Activated CD8-positive, alpha-beta T cell treated with anti-CD3 and anti-CD28 coated beads for 36 hours (primary cell): ENCODE measurements around the gene ASS1. TPM values are rescaled to one million over a fixed set of nuclear protein-coding genes. Genes with fewer than 3 reads are reported as not detected.

ENCODE experiments used
- ATAC-seq: fragments of 200-7000 bp; cut with Tn5 transposase; one replicate; pipeline ENCODE4 v1.10.0; 2021; ENCODE audit warnings: mild to moderate bottlenecking, moderate library complexity
- CTCF ChIA-PET: fragments of 350-600 bp; sonication (Branson Sonifier 250); formaldehyde crosslinking; loops from one replicate; lab custom pipeline; 2021; ENCODE audit warnings: antibody characterized with exemption; lab: Charles Lee
- POLR2A ChIA-PET: fragments of 350-600 bp; sonication (Branson Sonifier 250); formaldehyde crosslinking; loops from one replicate; lab custom pipeline; 2021; ENCODE audit warnings: antibody characterized with exemption; lab: Charles Lee
- DNase-seq: peaks from one replicate; pipeline ENCODE4 v3.0.0-alpha.2; 2020
- H3K27ac Mint-ChIP-seq: one replicate; pipeline ENCODE4 v1.8.0; 2021; ENCODE audit warnings: mild to moderate bottlenecking, mixed read lengths
- H3K27me3 Mint-ChIP-seq: one replicate; pipeline ENCODE4 v1.8.0; 2021; ENCODE audit warnings: mixed read lengths
- H3K36me3 Mint-ChIP-seq: one replicate; pipeline ENCODE4 v1.8.0; 2021; ENCODE audit warnings: low read depth, mixed read lengths
- H3K4me1 Mint-ChIP-seq: one replicate; pipeline ENCODE4 v1.8.0; 2021; ENCODE audit warnings: low read depth, mixed read lengths
- H3K4me3 Mint-ChIP-seq: one replicate; pipeline ENCODE4 v1.8.0; 2021; ENCODE audit warnings: mild to moderate bottlenecking, moderate library complexity, mixed read lengths
- H3K9me3 Mint-ChIP-seq: one replicate; pipeline ENCODE4 v1.8.0; 2021; ENCODE audit warnings: mixed read lengths
- intact Hi-C: fragments of 100-400 bp; cut with micrococcal nuclease; formaldehyde crosslinking; loops from one replicate; pipeline ENCODE4 v1.10.0; 2022
- total RNA-seq, 2 experiments: library from RNA; stranded (reverse); gene quantifications; one replicate each; pipeline ENCODE4 v1.2.3, GENCODE V29; 2021
- TF ChIP-seq, protein P1 (sequence below): fragments of 200-600 bp; IDR thresholded peaks from one replicate; pipeline ENCODE4 v1.8.0; 2022; ENCODE audit warnings: antibody characterized with exemption, mild to moderate bottlenecking

Gene ASS1
- total RNA-seq, 2 experiments from 2014 or later, result 9.8 to 11.5 TPM

DNA sequence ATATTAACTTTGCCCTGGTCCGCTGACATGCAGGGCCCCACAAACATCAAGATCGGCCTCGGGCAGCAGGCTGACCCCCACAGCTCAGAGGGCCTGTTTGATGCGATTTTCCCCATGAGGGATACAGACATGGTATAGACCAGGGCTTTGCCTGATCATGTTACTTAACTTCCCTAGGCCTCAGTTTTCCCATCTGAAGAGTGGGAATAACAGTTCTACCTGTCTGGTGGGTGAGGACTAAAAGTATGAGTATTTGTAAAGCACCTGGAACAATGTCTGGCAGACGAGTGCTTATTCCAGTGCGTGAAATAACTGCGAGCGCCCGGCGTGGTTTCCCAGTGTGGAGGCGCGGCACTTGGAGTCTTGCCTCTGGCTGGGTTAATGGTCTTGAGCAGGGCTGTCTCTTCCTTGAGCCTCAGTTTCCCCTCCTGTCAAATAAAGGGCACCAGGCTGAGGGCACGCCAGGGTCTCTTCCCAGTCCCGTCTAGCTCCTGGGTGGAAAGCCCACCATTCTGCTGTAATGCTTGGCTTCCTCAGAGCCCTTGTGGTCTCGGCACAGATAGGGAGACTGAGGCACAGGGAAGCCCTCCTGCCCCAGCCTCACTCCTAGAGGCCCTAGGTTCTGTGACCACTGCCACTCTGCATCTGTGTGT, 47.2 kb downstream of the ASS1 start:
- no peak overlapping the region for H3K27ac Mint-ChIP-seq
- peaks cover 8% of the 10 kb centered on the region for H3K27me3 Mint-ChIP-seq
- POLR2A ChIA-PET, result no interaction called here
- ATAC-seq (no peak), DNase-seq (no peak)
- H3K36me3 Mint-ChIP-seq, result no peaks in the 10 kb centered on the region
- TF ChIP-seq, protein P1, sequence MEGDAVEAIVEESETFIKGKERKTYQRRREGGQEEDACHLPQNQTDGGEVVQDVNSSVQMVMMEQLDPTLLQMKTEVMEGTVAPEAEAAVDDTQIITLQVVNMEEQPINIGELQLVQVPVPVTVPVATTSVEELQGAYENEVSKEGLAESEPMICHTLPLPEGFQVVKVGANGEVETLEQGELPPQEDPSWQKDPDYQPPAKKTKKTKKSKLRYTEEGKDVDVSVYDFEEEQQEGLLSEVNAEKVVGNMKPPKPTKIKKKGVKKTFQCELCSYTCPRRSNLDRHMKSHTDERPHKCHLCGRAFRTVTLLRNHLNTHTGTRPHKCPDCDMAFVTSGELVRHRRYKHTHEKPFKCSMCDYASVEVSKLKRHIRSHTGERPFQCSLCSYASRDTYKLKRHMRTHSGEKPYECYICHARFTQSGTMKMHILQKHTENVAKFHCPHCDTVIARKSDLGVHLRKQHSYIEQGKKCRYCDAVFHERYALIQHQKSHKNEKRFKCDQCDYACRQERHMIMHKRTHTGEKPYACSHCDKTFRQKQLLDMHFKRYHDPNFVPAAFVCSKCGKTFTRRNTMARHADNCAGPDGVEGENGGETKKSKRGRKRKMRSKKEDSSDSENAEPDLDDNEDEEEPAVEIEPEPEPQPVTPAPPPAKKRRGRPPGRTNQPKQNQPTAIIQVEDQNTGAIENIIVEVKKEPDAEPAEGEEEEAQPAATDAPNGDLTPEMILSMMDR, result no peak
- H3K9me3 Mint-ChIP-seq, result peaks cover 9% of the 10 kb centered on the region
- no peak overlapping the region for H3K4me3 Mint-ChIP-seq
- CTCF ChIA-PET, result no interaction called here
- intact Hi-C loops, result no loop called here
- no peaks in the 10 kb centered on the region for H3K4me1 Mint-ChIP-seq

DNA sequence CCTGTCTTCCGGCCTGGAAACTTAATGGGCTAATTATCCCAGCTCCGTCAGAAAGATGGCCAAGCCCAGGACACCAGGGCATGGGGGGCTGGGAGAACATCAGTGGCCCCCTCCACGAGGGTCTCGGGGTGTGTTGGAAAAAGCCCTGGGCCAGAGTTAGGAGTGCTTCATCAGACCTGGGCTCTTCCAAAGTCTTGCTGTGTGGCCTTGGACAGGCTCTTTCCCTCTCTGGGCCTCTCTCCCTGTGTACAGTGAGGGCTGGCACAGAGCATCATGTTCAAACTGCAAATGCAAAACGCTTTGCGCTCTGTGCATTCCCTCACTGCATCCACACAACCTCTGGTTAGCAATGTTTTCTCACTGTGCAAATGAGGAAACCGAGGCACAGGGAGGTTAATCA, 48.3 kb downstream of the ASS1 start:
- intact Hi-C loops, result no loop called here
- DNase-seq, result no peak
- no peak for ATAC-seq
- H3K4me1 Mint-ChIP-seq, result no peaks in the 10 kb centered on the region
- no peak overlapping the region for H3K27ac Mint-ChIP-seq
- H3K4me3 Mint-ChIP-seq, result no peak overlapping the region
- ChIA-PET POLR2A (no interaction called here), CTCF (no interaction called here)
- no peaks in the 10 kb centered on the region for H3K36me3 Mint-ChIP-seq
- H3K9me3 Mint-ChIP-seq, result peaks cover 9% of the 10 kb centered on the region
- H3K27me3 Mint-ChIP-seq, result peaks cover 8% of the 10 kb centered on the region
- TF ChIP-seq, protein P1, result no peak

DNA sequence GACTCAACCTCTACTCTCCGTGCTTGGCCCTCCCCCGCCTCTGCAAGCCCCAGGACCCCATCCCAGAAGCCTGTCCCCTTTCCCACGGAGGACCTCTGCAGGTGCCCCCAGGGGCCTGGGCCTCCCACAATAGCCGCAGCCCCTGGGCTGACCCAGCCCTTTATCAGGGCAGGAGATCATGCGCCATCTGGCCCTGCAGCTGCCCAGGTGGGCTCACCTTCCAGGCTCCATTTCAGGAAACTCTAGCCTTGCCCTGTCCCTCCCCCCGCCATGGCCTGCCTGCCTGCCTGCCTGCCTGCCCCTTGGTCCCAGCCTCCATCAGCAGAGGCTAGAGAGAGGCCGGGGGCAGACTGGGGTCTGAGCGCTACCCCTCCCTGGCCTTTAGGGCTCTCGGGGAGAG, 48.7 kb downstream of the ASS1 start:
- Mint-ChIP-seq H3K36me3 (no peaks in the 10 kb centered on the region), H3K4me1 (no peaks in the 10 kb centered on the region), H3K4me3 (no peak overlapping the region), H3K27ac (no peak overlapping the region), H3K27me3 (peaks cover 8% of the 10 kb centered on the region), H3K9me3 (peaks cover 9% of the 10 kb centered on the region)
- TF ChIP-seq, protein P1, result no peak
- ChIA-PET CTCF (no interaction called here), POLR2A (no interaction called here)
- DNase-seq (no peak), ATAC-seq (no peak)
- intact Hi-C loops, result no loop called here

DNA sequence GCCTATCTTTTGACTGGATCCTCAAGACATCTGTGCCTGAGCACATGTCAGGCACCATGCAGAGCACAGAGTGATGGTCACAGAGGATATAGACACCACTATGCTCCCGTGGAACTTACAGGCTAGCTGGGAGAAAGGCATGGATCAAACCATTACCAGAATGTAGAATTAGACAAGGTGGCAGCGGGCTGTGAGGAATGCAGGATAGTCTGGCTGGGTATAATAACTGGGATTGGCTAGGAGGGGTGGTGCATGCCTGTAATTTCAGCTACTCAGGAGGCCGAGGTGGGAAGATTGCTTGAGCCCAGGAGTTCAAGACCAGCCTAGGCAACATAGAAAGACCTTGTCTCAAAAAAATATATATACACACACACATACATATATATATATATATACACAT, 50.3 kb downstream of the ASS1 start:
- H3K36me3 Mint-ChIP-seq, result no peaks in the 10 kb centered on the region
- POLR2A ChIA-PET, result no interaction called here

DNA sequence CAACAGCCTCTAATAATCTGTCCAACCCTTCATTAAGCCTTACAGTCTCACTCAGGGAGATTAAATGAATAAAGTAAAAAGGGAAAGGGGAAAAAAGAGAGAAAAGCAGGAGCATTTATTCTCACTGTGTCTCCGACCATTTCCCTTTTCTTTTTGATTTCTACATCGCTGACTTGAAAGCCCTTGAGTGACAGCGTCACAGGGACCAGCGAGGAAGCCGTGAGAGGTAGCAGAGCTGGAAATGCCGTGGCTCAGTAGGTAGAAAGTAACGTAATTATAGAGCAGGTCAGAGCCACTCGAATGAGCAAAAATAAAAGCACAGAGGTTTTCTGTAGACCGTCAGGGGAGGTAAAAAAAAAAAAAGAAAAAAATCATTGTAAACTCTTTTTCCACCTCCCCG, 52.4 kb downstream of the ASS1 start:
- TF ChIP-seq, protein P1, result no peak
- Mint-ChIP-seq H3K36me3 (no peaks in the 10 kb centered on the region), H3K27me3 (peaks cover 8% of the 10 kb centered on the region), H3K9me3 (peaks cover 9% of the 10 kb centered on the region), H3K4me1 (no peaks in the 10 kb centered on the region), H3K27ac (no peak overlapping the region), H3K4me3 (no peak overlapping the region)
- ATAC-seq (no peak), DNase-seq (no peak)
- ChIA-PET POLR2A (no interaction called here), CTCF (no interaction called here)
- intact Hi-C loops, result no loop called here

More for the DNA sequence above, 50.3 kb downstream of the ASS1 start:
- no peak for ATAC-seq
- no peak for DNase-seq
- Mint-ChIP-seq H3K4me1 (no peaks in the 10 kb centered on the region), H3K27me3 (peaks cover 8% of the 10 kb centered on the region), H3K4me3 (no peak overlapping the region), H3K9me3 (peaks cover 9% of the 10 kb centered on the region), H3K27ac (no peak overlapping the region)
- TF ChIP-seq, protein P1, result no peak
- intact Hi-C loops, result no loop called here
- CTCF ChIA-PET, result no interaction called here
